Measurements from ENCODE around the gene COQ2.
"Not testable (repeated sequence)": the region's sequence is repeated elsewhere in the genome, so short reads cannot be mapped to it uniquely, and the experiment has no call there.

COQ2 gene

GRCh38 chr4:83283181-83283580 lies 1.4 kb downstream of the COQ2 start:
- no peak for DNase-seq

GRCh38 chr4:83282049-83282535 lies 2.5 kb downstream of the COQ2 start:
- peak; percentile 82 for DNase-seq

- DNase-seq = no peak
These were observed 3.3 kb downstream of the COQ2 start for GRCh38 chr4:83281307-83281706.

GRCh38 chr4:83276299-83277040 lies 8.1 kb downstream of the COQ2 start:
- DNase-seq = no peak

- DNase-seq = not testable (repeated sequence)
These were observed 10.7 kb downstream of the COQ2 start for GRCh38 chr4:83273926-83274325.

GRCh38 chr4:83272900-83273299 lies 11.7 kb downstream of the COQ2 start:
- no peak for DNase-seq

- no peak for DNase-seq
These were observed 15.3 kb downstream of the COQ2 start for GRCh38 chr4:83269256-83269655.

GRCh38 chr4:83268491-83268890 lies 16.1 kb downstream of the COQ2 start:
- no peak for DNase-seq

GRCh38 chr4:83267830-83268475 lies 16.6 kb downstream of the COQ2 start:
- no peak for DNase-seq

- DNase-seq = no peak
These were observed 17.3 kb downstream of the COQ2 start for GRCh38 chr4:83267121-83267829.

GRCh38 chr4:83266689-83267088 lies 17.9 kb downstream of the COQ2 start:
- DNase-seq = peak; percentile 26

GRCh38 chr4:83263106-83263505 lies 21.5 kb downstream of the COQ2 start:
- DNase-seq = no peak

- no peak for DNase-seq
These were observed 21.9 kb downstream of the COQ2 start for GRCh38 chr4:83262682-83263081.

- no peak for DNase-seq
These were observed 23.3 kb downstream of the COQ2 start for GRCh38 chr4:83261307-83261706.

GRCh38 chr4:83259586-83259985 lies 25.0 kb downstream of the COQ2 start:
- DNase-seq = no peak

- no peak for DNase-seq
These were observed 26.1 kb downstream of the COQ2 start for GRCh38 chr4:83258461-83258860.

GRCh38 chr4:83257811-83258210 lies 26.8 kb downstream of the COQ2 start:
- no peak for DNase-seq

- no peak for DNase-seq
These were observed 29.0 kb downstream of the COQ2 start for GRCh38 chr4:83255584-83255983.

GRCh38 chr4:83252782-83253405 lies 31.7 kb downstream of the COQ2 start:
- DNase-seq = peak; percentile 84

GRCh38 chr4:83251447-83251830 lies 33.2 kb downstream of the COQ2 start:
- no peak for DNase-seq

GRCh38 chr4:83250687-83251446 lies 33.7 kb downstream of the COQ2 start:
- no peak for DNase-seq

- no peak for DNase-seq
These were observed 36.1 kb downstream of the COQ2 start for GRCh38 chr4:83248486-83248885.
